KOPT-K1 (cell line): Measurements from ENCODE around the gene RAD1.

Experiments
- H3K27ac ChIP-seq: fragments of 200-600 bp; sonication (generic); 2 replicates; pipeline ENCODE4 v1.5.1; 2016; ENCODE audit warnings: antibody characterized with exemption, mild to moderate bottlenecking, low read depth, low read length; ENCODE audit not compliant: poor library complexity, severe bottlenecking
- H3K36me3 ChIP-seq: fragments of 200-600 bp; sonication (generic); 2 replicates; pipeline ENCODE4 v1.5.1; 2017; ENCODE audit warnings: antibody characterized with exemption, mild to moderate bottlenecking, low read length, moderate library complexity; ENCODE audit not compliant: insufficient read depth
- H3K9me3 ChIP-seq: fragments of 200-600 bp; sonication (generic); 2 replicates; pipeline ENCODE4 v1.5.1; 2017; ENCODE audit warnings: antibody characterized with exemption, low read length, mild to moderate bottlenecking; ENCODE audit not compliant: insufficient read depth, poor library complexity, severe bottlenecking

Gene RAD1

GRCh38 chr5:34859253-34859652 is 56.1 kb downstream of the RAD1 start:
- Histone ChIP-seq H3K36me3 (no peaks in the 10 kb centered on the region), H3K27ac (no peak overlapping the region), H3K9me3 (no peaks in the 10 kb centered on the region)

DNA sequence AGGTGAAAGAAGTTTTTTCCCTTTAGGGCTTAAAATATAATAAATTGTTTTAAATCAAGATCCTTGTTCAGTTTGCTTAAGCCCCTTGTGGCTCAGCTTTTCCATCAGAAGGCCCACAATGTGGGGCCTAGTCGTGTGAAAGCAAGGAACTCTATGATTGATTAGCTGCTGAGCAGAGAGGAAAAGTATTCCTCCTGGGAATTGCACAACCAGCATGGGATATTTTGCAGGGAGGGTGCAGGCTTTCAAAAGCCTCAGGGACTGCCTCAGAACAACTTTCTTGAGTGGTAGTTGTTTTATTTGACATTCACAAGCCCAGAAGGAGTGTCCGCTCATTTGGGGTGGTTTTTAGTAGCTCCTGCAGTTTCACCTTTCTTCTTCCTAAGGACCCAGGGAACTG is 56.5 kb downstream of the RAD1 start:
- Histone ChIP-seq H3K9me3 (no peaks in the 10 kb centered on the region), H3K36me3 (no peaks in the 10 kb centered on the region), H3K27ac (no peak overlapping the region)

GRCh38 chr5:34857894-34858293 is 57.4 kb downstream of the RAD1 start:
- no peaks in the 10 kb centered on the region for H3K9me3 ChIP-seq
- H3K27ac ChIP-seq: no peak overlapping the region
- H3K36me3 ChIP-seq: no peaks in the 10 kb centered on the region

DNA sequence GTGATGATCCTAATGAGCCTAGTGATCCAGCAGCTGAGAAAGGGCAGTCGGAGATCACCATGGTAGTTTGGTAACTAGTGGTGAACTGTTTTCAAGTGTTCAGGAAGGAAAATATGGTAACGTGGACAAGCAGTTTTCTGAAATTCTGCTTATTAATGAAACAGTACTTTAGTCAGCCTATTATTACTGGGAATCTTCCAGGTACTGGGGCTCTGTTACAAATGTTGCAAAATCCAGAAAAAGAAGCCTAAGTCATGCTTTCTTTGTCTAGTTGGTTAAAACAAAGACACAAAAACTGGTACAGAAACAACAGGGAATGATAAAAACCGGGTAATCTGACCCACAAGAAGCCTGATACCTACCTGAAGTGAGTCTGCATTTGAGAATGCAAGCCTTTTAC is 58.1 kb downstream of the RAD1 start:
- H3K27ac ChIP-seq: no peak overlapping the region
- H3K9me3 ChIP-seq: no peaks in the 10 kb centered on the region
- H3K36me3 ChIP-seq: no peaks in the 10 kb centered on the region
